Heart left ventricle (tissue), 13 donors: ENCODE results near the gene AFF3.

Source experiments
- CTCF ChIP-seq, 12 donors: fragments of 200-600 bp; sonication (generic) in 4 of 12; IDR thresholded peaks; one replicate each; pipeline versions ENCODE4 v1.5.0 to v1.8.0; 2018 to 2022; ENCODE audit warnings: antibody characterized with exemption in 12 of 12, mild to moderate bottlenecking in 5 of 12
- POLR2A ChIP-seq, 2 donors: fragments of 450-650 bp; IDR thresholded peaks; one replicate each; pipeline ENCODE4 v1.6.1; 2017; ENCODE audit warnings: antibody characterized with exemption in 2 of 2, mild to moderate bottlenecking in 2 of 2, moderate library complexity in 2 of 2
- donor health status: ischemic (EF 13 %, LVEDD 7.1; RV severe dilation, severe dysfunction).
- donor health status: DM: no; HTN: yes; CAD: no.
- donor health status: DM: no; HTN: no; CAD: no.
- donor health status: ischemic (EF 25% LVEDD 6.9; RV normal size, moderate dysfunction).
- donor health status: ischemic (EF 25% LVEDD 5.7; RV mildly dilated, moderate dysfunction).
- donor health status: ischemic (EF 35%, LVEDD 5.7; RV mildly dilated, moderate dysfunction).
- donor health status: nonischemic (EF 11% LVEDD 7.7; RV severe dilation, severe dysfunction).
- donor health status: DM: yes; HTN: yes; CAD: no.
- donor health status: PGD.
- donor health status: ischemic (EF 29% LVEDD 5.4; RV normal size, mild dysfunction).
- donor health status: nonischemic (EF 23%, LVEDD 6.1; RV moderate dilation, normal function).

- TF ChIP-seq CTCF (IDR thresholded peaks at IDR 0.05) (no peak), POLR2A (IDR thresholded peaks at IDR 0.05) (no peak)
Measured at GRCh38 chr2:99679518-99679917, 462.9 kb downstream of the AFF3 start.
